Fibroblast of pulmonary artery (primary cell): ENCODE results near the gene NDUFAF5.
A peak's percentile ranks its signal among the peaks of the same experiment; 100 is the strongest.

Source experiments
- DNase-seq: peaks from one replicate; pipeline ENCODE4 v3.0.0-alpha.2; 2010; ENCODE audit warnings: low read depth
- H3K4me3 ChIP-seq: replicated peaks from 2 replicates; pipeline ENCODE4 v1.5.1; 2011; ENCODE audit warnings: low read depth, mild to moderate bottlenecking, control low read depth, low read length, moderate library complexity
- TF ChIP-seq, protein P1 (sequence below): IDR thresholded peaks from 2 replicates; pipeline ENCODE4 v1.5.1; 2011; ENCODE audit warnings: mild to moderate bottlenecking, control low read depth, low read length, inconsistent platforms; ENCODE audit errors: missing control alignments

The NDUFAF5 gene

GRCh38 chr20:13863244-13863643 is 78.4 kb downstream of the NDUFAF5 start:
- TF ChIP-seq, protein P1, sequence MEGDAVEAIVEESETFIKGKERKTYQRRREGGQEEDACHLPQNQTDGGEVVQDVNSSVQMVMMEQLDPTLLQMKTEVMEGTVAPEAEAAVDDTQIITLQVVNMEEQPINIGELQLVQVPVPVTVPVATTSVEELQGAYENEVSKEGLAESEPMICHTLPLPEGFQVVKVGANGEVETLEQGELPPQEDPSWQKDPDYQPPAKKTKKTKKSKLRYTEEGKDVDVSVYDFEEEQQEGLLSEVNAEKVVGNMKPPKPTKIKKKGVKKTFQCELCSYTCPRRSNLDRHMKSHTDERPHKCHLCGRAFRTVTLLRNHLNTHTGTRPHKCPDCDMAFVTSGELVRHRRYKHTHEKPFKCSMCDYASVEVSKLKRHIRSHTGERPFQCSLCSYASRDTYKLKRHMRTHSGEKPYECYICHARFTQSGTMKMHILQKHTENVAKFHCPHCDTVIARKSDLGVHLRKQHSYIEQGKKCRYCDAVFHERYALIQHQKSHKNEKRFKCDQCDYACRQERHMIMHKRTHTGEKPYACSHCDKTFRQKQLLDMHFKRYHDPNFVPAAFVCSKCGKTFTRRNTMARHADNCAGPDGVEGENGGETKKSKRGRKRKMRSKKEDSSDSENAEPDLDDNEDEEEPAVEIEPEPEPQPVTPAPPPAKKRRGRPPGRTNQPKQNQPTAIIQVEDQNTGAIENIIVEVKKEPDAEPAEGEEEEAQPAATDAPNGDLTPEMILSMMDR: no peak
- H3K4me3 ChIP-seq: no peak overlapping the region
- no peak for DNase-seq

GRCh38 chr20:13865156-13865555 is 80.3 kb downstream of the NDUFAF5 start:
- H3K4me3 ChIP-seq: no peak overlapping the region
- TF ChIP-seq, protein P1: no peak
- no peak for DNase-seq

GRCh38 chr20:13865791-13866351 is 81.0 kb downstream of the NDUFAF5 start:
- no peak for DNase-seq
- TF ChIP-seq, protein P1: no peak
- no peak overlapping the region for H3K4me3 ChIP-seq

DNA sequence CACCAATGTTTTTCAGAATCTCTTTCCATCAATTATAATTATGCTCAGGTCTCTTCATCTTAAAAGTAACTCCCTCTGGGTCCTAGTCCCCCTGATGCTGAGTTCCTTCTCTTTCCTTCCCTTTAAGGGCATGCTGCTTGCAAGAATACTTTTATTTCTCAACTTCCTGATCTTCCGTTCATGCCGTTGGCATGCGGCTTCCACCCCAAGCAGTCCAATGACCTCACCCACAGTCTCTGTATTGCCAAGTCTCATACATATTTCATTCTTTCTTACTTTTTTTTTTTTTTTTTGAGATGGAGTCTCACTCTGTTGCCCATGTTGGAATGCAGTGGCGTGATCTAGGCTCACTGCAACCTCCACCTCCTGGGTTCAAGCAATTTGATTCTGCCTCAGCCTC is 83.5 kb downstream of the NDUFAF5 start:
- no peak overlapping the region for H3K4me3 ChIP-seq
- DNase-seq: peak; percentile 9
- TF ChIP-seq, protein P1: no peak

GRCh38 chr20:13870170-13870748 is 85.4 kb downstream of the NDUFAF5 start:
- H3K4me3 ChIP-seq: no peak overlapping the region
- TF ChIP-seq, protein P1: no peak
- no peak for DNase-seq
